Spleen (tissue), 7 donors: ENCODE measurements around the gene PTPRN2.

Experiments used
- POLR2A ChIP-seq, 3 donors: fragments of 450-650 bp; IDR thresholded peaks; one replicate each; pipeline ENCODE4 v1.5.1; 2017; ENCODE audit warnings: antibody characterized with exemption in 3 of 3, mild to moderate bottlenecking in 1 of 3
- POLR2AphosphoS5 ChIP-seq, 3 donors: sonication (generic); formaldehyde crosslinking; IDR thresholded peaks; one replicate each; pipeline ENCODE4 v1.5.1; 2017; ENCODE audit warnings: antibody characterized with exemption in 3 of 3
- TF ChIP-seq, protein P1 (sequence below), 11 experiments: fragments of 200-600 bp in 7 of 11; fragments of 450-650 bp in 4 of 11; sonication (generic) in 4 of 11; IDR thresholded peaks in 8 of 11; conservative IDR thresholded peaks in 3 of 11; 1 replicate in 7 of 11; 2 replicates in 4 of 11; pipeline versions ENCODE4 v1.4.0 to v1.8.0; 2016 to 2021; ENCODE audit warnings: antibody characterized with exemption in 11 of 11, inconsistent platforms in 4 of 11, mild to moderate bottlenecking in 1 of 11
- donor health status: DM: no; HTN: no; CAD: no; lungs with moderate emphysema.
- donor health status: DM: no; HTN: no; CAD: no.
- donor health status: DM: no; HTN: no; CAD: no.

DNA sequence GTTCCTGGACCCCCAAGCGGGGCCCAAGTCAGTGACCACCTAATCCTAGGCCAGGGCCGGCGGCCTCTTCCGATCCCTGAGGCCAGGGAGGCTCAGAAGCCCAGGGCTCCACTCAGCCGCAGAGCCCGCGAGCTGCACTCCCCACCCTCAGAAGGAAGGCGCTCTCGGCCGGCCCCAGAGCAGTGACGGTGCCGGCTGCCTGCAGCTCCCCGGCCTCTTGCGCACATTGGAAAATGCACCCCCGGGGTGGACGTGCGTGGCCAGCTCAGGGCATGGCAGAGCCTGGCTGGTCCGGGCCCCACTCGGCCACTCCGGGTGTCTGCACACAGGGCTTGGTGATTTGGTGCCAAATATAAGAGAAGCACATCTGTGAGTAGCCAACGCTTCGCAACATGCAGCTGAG is 269.1 kb downstream of the PTPRN2 start:
- TF ChIP-seq, protein P1, sequence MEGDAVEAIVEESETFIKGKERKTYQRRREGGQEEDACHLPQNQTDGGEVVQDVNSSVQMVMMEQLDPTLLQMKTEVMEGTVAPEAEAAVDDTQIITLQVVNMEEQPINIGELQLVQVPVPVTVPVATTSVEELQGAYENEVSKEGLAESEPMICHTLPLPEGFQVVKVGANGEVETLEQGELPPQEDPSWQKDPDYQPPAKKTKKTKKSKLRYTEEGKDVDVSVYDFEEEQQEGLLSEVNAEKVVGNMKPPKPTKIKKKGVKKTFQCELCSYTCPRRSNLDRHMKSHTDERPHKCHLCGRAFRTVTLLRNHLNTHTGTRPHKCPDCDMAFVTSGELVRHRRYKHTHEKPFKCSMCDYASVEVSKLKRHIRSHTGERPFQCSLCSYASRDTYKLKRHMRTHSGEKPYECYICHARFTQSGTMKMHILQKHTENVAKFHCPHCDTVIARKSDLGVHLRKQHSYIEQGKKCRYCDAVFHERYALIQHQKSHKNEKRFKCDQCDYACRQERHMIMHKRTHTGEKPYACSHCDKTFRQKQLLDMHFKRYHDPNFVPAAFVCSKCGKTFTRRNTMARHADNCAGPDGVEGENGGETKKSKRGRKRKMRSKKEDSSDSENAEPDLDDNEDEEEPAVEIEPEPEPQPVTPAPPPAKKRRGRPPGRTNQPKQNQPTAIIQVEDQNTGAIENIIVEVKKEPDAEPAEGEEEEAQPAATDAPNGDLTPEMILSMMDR (IDR thresholded peaks at IDR 0.05 in 8 of 11, conservative IDR thresholded peaks at IDR 0.05 in 3 of 11), result no peak
- no peak for TF ChIP-seq POLR2A (IDR thresholded peaks at IDR 0.05)
- TF ChIP-seq POLR2AphosphoS5 (IDR thresholded peaks at IDR 0.05), result no peak
